WI38 (cell line): ENCODE results near the gene CCSER1.

ENCODE experiments used
- H3K4me3 ChIP-seq: 2 replicates; pipeline ENCODE4 v1.5.1; 2011; ENCODE audit warnings: low read depth, mild to moderate bottlenecking, control low read depth, low read length
- CTCF ChIP-seq: IDR thresholded peaks from 2 replicates; pipeline ENCODE4 v1.5.1; 2012; ENCODE audit warnings: low read depth, mild to moderate bottlenecking, control low read depth, low read length

CCSER1 gene

GRCh38 chr4:90317785-90318184 is 190.6 kb downstream of the CCSER1 start:
- no peak overlapping the region for H3K4me3 ChIP-seq
- TF ChIP-seq CTCF = no peak

- H3K4me3 ChIP-seq = no peak overlapping the region
- no peak for TF ChIP-seq CTCF
Observed at GRCh38 chr4:90318193-90318592, 191.0 kb downstream of the CCSER1 start.

GRCh38 chr4:90328558-90328957 is 201.4 kb downstream of the CCSER1 start:
- TF ChIP-seq CTCF = no peak
- H3K4me3 ChIP-seq = no peak overlapping the region

GRCh38 chr4:90330546-90330945 is 203.4 kb downstream of the CCSER1 start:
- TF ChIP-seq CTCF = no peak
- H3K4me3 ChIP-seq = no peak overlapping the region

- TF ChIP-seq CTCF = no peak
- H3K4me3 ChIP-seq = no peak overlapping the region
Observed at GRCh38 chr4:90345549-90346215, 218.5 kb downstream of the CCSER1 start.

- TF ChIP-seq CTCF = no peak
- H3K4me3 ChIP-seq = no peak overlapping the region
Observed at GRCh38 chr4:90349636-90350035, 222.4 kb downstream of the CCSER1 start.

- TF ChIP-seq CTCF = no peak
- H3K4me3 ChIP-seq = no peak overlapping the region
Observed at GRCh38 chr4:90357117-90357710, 230.0 kb downstream of the CCSER1 start.
